ENCODE data around the gene WWOX.

The WWOX gene

DNA sequence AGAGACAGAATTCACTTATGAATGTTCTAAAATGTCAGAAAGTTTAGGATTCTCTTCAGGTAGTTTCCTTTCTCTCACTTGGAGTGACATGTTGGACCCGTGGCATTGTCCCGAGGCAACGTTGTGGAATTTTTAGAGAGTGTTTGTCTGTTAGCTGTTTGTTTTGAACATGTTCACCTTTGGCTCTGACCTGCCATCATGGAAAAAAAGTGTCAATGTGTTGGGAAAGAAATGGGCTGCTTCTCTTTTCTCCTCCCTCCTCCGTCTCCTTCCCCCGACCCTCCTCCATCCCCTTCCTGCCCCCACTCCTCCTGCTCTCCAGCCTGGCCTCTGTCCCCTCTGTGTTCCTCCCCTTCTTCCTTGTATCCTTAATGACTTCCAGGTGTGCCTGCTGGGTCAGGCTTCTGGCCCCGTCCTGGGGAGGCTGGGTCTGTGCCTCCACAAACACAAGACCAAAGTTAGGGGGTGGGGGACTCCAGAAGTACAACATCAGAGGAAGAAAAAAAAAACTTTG lies 1038.0 kb downstream of the WWOX start:
- no peak for DNase-seq

DNA sequence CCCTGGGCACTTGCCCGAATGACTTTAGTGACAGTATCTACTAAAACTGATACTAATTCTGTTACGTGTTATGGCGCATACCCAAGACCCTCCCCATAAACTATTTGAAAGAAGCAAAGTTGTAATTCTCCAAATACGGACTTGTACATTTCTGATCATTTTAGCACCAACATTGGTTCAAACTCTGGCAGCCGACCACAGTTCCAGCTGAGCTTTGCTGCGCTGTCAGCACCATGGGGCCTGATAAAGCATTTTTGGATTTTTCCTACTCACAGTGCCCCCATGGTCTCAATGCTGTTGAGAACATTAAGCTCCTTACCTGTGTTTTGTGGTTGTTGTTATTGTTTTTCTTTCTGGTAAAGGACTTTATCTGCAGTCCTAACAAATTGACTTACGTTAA lies 1040.3 kb downstream of the WWOX start:
- no peak for DNase-seq

DNA sequence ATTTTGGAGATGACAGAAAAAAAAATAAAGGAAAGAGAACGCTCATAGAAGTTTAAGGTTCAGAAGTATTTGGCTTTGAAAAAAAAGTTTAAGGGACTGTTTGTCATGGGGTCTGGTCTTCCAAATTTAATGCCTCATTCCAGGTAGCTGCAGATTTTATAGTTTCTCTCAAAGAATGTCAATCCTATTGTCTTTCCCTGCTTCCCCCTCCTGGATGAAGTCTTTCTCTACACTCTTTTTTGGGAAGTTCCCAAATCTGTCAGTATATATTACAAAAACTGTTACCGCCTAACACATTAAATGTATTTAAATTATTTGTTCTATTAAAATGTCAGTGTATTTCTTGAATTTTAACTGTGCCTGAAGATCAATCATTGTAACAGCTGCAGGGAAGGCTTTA lies 1043.6 kb downstream of the WWOX start:
- DNase-seq = no peak

DNA sequence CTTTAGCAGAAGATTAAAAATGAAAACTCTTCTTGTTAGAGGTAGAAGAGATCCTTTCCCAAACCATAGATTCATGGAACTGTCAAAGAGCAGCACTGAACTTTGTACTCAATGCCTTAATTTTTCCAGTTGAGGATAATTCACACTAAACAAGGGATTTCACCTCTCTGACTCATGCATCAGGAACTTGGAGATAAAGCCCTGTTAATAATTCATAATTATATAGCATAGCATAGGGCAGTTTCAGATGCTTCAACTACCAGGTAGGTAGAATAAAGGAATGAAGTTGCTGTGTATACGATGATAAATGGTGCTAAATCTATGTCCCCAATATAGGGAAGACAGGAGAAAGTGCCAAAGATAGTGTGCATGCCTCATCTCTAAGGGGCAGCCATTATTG lies 1050.7 kb downstream of the WWOX start:
- no peak for DNase-seq

DNA sequence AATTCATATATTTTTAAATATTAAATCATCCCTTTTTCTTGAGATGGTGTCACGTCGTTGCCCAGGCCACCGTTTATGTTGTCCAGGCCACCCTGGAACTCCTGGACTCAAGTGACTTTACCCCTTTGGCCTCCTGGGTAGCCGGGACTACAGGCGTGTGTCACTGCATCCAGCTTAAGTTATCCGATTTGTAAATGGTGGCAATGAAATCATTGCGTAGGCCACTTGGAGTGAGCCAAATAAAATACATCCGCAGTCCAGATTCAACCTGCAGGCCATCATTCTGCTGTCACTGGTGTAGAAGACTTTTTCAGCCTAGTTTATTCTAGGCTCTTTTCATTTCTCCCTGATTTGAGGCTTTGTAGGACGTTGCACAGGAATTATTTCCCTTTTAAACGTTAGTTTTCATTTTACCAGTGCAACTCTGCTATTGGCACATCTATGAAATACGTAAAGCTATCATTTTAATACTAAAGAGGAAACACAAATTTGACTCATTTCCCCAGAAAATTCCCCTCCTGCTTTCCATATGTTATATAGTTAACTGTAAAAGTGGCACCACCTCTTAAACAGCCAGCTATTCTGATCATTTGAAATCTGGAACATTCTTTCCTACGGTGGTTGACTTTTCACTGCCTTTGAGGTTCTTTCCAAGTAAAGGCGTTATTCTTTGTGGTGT lies 1051.3 kb downstream of the WWOX start:
- no peak for DNase-seq

DNA sequence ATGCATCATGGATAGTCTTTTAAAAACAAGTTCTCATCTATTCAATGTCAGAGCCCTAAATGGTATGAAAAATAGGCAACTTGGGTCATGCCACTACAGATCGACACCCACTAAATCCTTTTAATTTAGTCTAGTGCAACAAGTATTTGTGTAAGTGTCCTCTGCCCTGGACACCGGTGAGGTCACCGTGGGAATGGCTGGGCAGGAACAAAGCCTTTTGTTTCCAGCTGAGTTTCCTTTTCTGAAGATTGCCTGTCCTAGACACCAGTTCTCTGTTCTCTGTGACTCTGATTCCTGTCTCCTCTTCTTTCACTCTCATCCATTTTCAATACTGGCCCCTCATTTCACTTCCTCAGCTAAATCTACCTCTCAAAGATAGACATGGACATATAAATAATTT lies 1054.6 kb downstream of the WWOX start:
- no peak for DNase-seq

DNA sequence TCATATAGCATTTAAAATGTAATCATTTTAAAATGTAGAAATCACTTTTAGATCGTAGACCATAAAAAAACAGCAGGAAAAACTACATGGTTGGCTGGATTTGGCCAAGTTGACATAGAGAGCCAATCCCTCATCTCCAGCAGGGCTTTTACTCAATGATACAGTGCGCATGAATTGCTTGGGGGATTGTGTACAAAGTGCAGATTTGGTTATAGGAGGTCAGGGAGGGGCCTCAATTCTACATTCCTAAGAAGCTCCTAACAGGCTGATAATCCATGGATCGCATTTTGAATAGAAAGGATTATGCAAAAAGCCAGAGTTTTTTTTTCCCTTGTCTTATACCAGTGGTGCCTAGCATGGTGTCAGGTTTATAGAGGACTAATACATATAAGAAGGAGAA lies 1056.0 kb downstream of the WWOX start:
- DNase-seq = no peak

DNA sequence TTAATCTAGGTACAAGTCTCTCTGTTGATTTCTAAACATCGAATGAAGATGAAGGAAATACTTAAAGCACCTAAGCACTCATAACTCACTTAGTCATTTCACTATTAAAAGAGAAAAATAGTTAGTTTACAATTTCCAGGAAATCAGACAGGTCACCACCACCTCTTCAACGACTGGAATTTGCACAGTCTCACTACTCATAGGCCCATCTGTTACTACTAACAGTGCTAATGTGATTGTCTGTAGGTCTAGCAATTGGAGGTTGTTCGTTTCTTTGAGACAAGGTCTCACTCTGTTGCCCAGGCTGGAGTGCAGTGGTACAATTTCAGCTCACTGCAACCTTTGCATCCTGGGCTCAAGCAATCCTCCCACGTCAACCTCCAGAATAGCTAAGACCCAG lies 1056.5 kb downstream of the WWOX start:
- no peak for DNase-seq

DNA sequence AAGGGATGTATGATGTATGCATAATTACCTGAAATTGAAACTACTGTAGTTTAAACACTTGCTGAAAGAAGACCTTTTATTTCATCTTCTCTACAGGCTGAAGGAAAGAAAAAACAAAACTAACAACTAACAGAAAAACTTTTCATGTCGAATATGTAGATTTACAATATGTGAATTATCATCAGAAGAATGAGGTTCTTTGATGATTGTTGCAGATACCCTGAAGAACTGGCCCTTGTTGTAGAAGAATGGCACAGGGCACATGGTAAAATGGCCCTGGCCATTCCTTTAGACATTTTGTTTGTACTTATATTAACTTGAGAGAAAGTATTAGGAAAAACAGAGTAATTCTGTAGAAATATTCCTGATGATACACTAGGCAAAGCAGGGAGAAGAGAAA lies 1057.3 kb downstream of the WWOX start:
- no peak for DNase-seq

DNA sequence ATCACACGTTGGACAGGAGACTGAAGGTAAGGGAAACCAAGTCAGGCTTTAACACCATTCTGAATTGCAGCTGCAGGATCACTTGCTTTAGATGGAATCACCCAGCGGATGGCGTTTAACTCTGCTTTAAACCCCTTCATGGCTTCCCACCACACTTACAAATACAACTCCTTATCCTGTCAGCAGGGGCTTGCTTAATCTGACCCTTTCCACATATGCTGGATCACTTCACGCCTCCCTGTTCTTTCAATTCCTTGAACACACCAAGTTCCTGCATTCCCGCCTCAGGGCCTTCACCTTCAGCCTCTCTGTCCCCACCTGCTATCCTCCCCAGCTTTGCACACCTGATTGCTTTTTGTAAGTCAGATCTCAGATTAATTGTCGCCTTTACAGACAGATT lies 1058.9 kb downstream of the WWOX start:
- no peak for DNase-seq

DNA sequence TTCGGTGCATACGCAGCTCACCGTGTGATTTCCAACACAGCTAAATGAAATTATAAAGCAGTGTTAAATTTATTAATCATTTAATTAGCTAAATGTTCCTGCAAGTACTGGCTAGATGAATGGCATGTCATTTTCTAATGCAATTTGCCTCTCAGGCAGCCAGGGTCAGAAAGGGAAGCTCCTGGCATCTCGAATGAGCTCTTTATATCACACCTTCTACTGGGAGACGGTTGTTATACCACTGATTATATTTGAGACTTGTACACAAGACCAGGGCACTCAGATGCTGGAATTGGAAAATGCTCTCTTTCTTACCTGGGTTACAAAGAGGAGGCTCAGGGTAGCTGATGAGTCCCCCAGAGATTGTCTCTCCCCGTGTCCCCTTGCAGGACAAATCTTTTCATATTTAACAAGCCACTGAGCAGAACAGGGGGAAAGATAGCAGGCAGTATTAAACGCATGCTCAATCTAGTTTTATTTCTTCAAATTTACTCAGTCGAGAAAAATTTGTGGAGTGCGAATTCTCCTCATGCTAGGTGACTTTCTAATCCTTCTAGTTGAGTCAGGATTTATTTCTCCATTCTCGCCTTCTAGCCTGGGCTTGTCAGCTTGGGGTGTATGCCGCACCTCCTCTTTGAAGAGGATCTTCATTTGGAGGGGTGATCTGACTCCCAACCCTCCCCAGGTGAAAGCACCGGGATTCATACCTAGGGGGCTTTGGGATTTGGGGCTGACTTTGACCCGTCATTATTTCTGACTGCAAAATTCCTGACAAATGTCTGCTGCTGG lies 1060.0 kb downstream of the WWOX start:
- DNase-seq = no peak

DNA sequence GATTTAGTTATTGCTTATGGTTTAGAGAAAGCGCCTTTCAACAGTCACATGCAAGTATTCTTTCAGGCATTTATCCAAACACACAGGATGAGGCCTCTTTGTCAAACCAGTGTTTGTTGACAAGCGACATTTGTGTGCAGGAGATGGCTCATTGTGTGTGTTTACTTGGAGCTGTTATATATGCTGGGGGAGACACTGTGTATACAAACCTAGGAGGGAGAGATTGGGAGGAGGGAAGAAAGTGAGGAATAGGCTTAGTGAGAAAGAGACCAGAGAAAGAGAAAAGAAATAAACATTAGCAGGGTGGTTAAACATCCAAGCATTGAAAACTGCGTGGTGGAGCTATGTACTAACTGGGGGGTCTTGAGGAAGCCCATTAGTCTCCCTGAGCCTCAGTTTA lies 1063.5 kb downstream of the WWOX start:
- no peak for DNase-seq

DNA sequence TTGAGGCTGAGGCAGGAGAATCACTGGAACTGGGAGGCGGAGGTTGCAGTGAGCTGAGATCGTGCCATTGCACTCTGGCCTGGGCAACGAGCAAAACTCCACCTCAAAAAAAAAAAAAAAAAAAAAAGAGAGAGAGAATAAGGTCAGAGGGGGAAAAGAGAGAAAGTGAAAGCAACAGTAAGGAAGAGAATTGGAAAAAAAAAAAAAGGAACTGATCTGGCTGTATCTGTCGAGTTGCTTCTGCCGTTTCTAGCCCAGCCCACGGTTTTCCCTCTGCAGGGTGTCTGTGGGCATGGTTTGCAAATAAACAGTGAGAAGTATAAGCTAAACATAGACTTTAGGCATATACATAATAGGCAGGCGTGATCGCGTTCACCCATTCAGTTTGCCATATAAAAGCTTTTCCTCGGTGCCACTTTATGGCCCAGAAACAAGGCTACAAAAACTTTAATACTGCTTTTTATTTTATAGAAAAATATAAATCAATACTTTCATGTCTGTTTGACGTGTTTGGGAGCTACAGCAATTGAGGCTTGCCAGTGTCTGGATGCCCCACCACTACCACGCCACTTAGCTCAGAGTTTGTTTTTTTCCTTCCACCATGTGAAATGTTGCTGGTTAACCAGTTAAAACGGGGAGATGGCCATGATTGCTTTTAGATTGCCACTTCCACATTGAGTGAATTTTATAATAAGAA lies 1064.4 kb downstream of the WWOX start:
- no peak for DNase-seq

DNA sequence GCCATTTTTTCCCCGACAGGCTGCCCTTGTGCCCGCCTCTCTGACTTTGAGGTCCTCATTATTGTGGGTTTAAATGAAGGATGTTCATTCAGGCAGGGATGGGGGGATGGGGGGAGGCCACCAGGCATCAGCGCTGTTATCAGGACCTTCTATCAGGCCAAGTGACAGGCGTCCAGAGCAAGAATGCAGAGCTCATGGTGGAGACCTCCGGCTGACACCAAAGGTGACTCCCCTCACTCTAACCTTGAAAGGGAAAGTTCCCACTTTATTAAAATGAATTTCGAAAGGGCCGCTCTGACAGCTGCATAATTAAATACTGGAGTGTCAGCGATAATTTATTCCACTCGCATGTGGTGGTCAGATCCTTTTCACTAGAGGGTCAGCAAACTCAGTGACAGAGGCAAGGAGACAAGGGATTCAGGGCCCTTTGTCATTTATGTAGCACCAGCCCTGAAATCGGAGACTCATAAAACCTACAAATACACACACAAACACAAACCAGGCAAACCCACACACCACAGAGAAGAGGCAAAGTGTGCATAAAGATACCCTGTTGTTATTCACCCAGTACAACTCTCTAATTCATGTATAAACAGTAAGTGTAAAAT lies 1065.0 kb downstream of the WWOX start:
- DNase-seq = no peak

DNA sequence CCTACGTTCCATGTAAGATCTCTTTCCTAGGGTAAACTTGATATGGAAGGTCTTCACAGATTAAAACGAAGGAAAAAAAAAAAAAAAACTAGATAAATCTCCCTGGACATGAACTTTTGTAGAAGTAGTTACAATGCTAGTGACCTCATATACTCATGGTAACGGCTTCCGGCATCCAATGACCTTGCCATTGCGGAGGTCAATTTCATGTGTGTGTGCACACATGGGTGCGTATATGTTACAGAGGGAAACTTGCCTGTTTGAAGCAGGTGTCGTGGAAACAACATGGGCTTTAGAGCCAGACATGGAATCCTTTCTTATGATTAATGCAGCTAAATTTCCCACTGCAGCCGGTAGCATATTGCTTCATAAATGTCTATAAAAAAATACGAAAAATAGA lies 1065.6 kb downstream of the WWOX start:
- no peak for DNase-seq

DNA sequence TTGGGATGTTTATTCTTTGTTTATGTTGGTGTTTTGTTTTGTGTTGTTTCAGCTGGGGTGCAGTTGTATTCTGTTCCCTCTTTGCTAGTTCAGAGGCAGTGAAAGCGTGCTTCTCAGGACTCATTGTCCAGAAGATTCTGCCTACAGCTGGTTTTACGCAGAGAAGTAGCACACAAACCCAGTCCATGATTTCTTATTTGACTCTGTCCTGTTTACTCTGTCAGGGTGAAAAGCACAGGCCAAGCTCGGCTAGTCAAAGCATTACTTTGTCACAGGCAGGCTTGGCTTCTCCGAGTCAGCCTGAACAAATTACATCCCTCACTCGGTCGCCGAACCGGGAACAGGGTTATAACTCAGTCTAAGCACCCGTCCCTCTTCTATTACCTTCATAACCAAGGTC lies 1066.1 kb downstream of the WWOX start:
- DNase-seq = no peak

DNA sequence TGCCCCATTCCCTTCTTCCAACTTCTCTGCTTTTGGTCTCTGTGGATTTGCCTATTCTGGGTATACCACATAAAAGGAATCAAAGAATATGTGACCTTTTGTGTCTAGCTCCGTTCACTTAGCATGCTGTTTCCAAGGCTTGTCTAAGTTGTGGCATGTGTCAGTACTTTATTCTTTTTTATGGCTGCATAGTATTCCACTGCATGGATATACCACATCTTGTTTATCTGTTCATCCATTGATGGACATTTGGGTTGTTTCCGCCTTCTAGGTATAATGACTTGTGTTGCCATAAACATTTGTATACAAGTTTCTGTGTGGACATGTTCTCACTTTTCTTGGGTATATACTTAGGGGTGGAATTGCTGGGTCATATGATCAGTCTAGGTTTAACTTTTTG lies 1068.4 kb downstream of the WWOX start:
- DNase-seq = no peak

DNA sequence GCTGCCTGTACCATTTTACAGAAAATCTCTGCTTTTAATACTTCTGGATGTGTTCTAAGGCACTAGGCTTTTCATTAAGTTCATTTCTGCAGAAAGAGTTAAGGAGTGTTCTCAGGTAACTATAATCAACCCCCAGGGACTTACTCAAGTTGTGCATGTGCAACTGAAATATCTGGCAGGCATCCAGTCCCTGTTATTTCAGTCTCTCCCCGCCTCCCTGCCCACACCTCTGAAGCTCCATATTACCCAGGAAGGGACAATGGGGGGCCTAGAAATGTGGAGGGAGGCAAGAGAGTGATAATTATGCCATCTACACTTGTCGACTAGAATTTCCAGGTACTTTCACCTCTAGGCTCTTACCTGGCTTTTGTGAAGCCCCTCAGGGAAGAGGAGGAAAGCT lies 1068.9 kb downstream of the WWOX start:
- DNase-seq = no peak

DNA sequence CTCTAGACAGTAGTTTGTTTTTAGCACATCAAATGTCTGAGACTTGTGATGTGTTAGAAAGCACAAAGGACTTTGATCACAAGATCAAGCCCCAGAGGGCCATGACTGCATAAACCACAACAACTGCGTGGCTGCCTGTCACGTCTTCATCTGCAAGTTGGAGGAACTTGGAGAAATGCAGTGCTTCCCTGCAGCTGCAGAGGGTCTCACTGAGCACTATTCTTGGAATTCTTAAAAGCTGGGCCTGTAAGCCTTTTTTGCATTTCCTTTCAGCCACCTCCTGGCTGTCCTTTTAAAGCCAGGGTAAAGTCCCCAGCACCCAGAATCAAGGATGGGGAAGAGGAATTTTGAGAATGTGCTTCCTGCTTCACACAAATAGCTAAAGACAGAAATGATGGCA lies 1069.8 kb downstream of the WWOX start:
- DNase-seq = no peak

DNA sequence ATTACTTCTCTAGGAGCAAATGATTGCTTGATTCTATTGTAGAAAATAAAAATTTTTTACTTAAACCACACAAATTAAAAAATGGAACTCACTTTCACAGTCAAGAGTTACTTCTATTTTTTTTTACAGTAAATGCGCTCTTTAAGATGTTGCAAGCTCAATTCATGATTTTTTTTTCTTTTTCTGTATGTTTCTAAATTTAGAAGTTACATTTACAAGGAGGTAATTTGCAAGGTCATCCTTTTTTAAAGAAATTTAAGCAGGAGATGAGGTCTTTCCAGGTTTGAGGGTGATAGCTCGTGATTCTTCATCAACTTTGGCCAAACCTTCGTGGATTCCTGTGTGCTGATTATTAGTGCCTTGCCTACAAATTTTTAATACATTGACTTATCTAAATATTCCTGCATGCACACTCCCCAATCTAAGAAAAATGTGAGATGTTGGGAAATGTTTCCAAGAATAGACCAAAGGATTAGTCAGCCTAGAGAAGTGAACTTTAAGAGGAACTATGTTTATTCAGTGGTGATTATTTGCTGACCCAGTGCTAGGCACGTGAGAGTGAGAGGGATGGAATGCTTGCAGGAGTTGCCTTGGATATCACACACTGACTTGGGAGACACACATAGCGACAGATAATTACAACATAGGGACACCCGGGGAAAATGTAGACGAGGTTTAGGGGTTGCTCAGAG lies 1071.2 kb downstream of the WWOX start:
- no peak for DNase-seq

DNA sequence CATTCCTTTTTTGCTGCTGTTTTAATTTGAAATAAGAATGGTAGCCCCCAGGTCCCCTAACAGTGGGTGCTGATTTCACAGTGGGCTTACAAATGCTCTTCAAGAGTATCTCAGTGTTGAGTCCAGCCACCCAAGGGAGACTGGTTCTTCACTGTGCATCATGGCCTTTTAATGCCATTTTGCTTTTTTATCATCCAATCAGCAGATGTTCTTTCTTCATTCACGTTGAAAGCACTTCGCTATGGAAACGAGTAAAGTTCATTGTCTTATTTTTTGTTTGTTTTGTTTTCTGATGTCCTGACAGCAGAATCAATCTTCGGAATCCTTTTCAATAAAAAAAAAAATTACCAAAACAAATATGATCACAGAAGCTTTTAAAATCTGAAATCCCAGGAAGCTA lies 1072.0 kb downstream of the WWOX start:
- DNase-seq = no peak

DNA sequence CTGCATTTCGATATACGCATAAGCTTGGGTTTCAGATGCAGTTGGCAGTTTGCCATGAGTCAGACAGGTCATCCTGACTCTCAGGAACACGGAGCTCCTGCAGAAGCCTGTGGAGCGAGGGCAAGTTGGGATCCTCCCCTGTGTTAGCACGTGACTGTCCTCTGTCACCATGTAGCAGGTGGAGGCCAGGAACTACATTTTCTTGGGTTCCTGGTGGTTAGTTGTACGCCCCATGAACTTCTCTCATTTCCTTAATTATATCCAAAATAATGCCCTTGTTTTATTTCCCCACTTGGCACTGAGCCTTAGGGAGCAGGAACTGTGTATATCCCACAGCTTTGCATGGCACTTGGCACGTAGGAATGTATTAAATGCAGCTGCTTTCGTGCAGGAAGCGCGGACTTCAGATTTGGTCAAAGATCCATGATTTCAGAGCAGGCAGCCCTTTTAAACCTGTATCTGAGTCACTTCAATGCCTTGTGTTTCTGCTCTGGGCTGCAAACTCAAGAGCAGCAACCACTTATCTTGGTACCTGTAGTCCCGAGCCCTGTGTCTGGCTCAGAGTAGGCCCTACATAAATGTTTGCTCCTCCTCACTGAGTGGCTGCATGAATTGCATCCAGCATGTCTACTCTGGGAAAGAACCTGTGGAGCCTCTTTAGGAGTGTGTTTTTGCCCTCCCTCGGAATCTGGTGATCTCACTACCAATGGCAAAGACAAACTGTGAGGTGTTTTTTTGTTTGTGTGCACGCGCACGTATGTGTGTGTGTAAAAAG lies 1072.7 kb downstream of the WWOX start:
- DNase-seq = peak; percentile 9
